Measurements from ENCODE around the gene SENP2.
"Not testable (repeated sequence)": the region's sequence is repeated elsewhere in the genome, so short reads cannot be mapped to it uniquely, and the experiment has no call there.

The SENP2 gene

GRCh38 chr3:185630182-185630622 lies 44.1 kb downstream of the SENP2 start:
- peak overlapping the region; percentile 59 for H3K27ac Mint-ChIP-seq
- DNase-seq (ENCODE audit: low spot score in 2 of 2) (no peak), ATAC-seq (no peak)
- no peak overlapping the region for H3K4me3 Mint-ChIP-seq
- no peaks in the 10 kb centered on the region for H3K9me3 Mint-ChIP-seq
- peaks cover 58% of the 10 kb centered on the region for H3K36me3 Mint-ChIP-seq
- H3K4me1 Mint-ChIP-seq: no peaks in the 10 kb centered on the region

- DNase-seq (ENCODE audit: low spot score in 2 of 2): no peak
- Mint-ChIP-seq H3K4me1 (no peaks in the 10 kb centered on the region), H3K36me3 (peaks cover 49% of the 10 kb centered on the region), H3K27ac (no peak overlapping the region), H3K9me3 (no peaks in the 10 kb centered on the region), H3K4me3 (no peak overlapping the region)
- no peak for ATAC-seq
Measured at GRCh38 chr3:185631108-185631507, 45.0 kb downstream of the SENP2 start.

GRCh38 chr3:185631508-185632206 lies 45.6 kb downstream of the SENP2 start:
- DNase-seq (ENCODE audit: low spot score in 2 of 2): no peak
- H3K4me3 Mint-ChIP-seq: no peak overlapping the region
- peaks cover 44% of the 10 kb centered on the region for H3K36me3 Mint-ChIP-seq
- no peaks in the 10 kb centered on the region for H3K4me1 Mint-ChIP-seq
- H3K9me3 Mint-ChIP-seq: no peaks in the 10 kb centered on the region
- ATAC-seq: no peak
- H3K27ac Mint-ChIP-seq: no peak overlapping the region

- no peak for DNase-seq (ENCODE audit: low spot score in 2 of 2)
- no peak overlapping the region for H3K27ac Mint-ChIP-seq
- no peak for ATAC-seq
- H3K4me3 Mint-ChIP-seq: no peak overlapping the region
- peaks cover 30% of the 10 kb centered on the region for H3K36me3 Mint-ChIP-seq
- H3K4me1 Mint-ChIP-seq: no peaks in the 10 kb centered on the region
- no peaks in the 10 kb centered on the region for H3K9me3 Mint-ChIP-seq
Measured at GRCh38 chr3:185632996-185633395, 46.9 kb downstream of the SENP2 start.

GRCh38 chr3:185637388-185637787 lies 51.3 kb downstream of the SENP2 start:
- Mint-ChIP-seq H3K4me1 (no peaks in the 10 kb centered on the region), H3K27ac (no peak overlapping the region), H3K36me3 (peaks cover 3% of the 10 kb centered on the region), H3K4me3 (no peak overlapping the region), H3K9me3 (no peaks in the 10 kb centered on the region)
- DNase-seq (ENCODE audit: low spot score in 2 of 2): no peak
- no peak for ATAC-seq

- not testable (repeated sequence) for H3K4me1 Mint-ChIP-seq; H3K4me3 Mint-ChIP-seq; ATAC-seq; H3K36me3 Mint-ChIP-seq; DNase-seq (ENCODE audit: low spot score in 2 of 2); H3K27ac Mint-ChIP-seq; H3K9me3 Mint-ChIP-seq
Measured at GRCh38 chr3:185638651-185639050, 52.6 kb downstream of the SENP2 start.

DNA sequence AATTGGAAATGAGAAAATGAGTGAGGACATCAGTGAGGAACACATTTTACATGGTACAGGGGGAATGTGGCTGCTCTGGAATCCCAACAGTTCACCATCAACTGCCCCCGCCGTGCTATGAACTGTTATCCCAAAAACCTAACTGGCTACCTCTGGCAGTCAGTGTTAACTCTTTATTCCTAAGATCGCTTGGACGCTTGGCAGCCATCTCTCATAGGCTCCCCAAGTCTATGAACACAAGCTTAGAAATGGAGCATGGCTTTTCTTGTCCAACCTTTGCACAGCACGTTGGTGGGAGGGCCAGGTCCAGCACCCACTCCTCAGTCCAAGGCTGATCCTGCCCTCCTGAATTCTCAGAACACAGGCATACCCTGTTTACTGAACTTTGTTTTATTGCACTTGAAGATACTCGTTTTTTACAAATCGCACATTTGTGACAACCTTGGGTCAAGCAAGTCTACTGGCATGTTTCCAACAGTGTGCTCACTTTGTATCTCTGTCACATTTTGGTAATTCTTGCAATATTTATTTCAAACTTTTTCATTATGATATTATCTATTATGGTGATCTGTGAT lies 53.6 kb downstream of the SENP2 start:
- H3K4me3 Mint-ChIP-seq: no peak overlapping the region
- no peak for DNase-seq (ENCODE audit: low spot score in 2 of 2)
- no peak overlapping the region for H3K27ac Mint-ChIP-seq
- no peaks in the 10 kb centered on the region for H3K36me3 Mint-ChIP-seq
- no peaks in the 10 kb centered on the region for H3K4me1 Mint-ChIP-seq
- no peaks in the 10 kb centered on the region for H3K9me3 Mint-ChIP-seq
- ATAC-seq: no peak

DNA sequence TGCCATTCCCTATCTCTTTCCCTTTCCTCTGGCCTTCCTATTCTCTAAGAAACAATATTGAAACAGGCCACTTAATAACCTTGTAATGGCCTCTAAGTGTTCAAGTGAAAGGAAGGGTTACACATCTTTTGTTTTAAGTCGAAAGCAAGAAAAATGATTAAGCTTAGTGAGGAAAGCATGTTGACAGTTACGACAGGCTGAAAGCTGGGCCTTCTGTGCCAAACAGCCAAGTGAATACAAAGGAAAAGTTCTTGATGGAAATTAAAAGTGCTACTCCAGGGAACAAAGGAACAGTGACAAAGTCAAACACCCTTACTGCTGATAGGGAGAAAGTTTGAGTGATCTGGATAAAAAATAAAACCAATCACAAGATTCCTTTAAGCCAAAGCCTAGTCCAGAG lies 54.2 kb downstream of the SENP2 start:
- Mint-ChIP-seq H3K4me3 (no peak overlapping the region), H3K27ac (no peak overlapping the region), H3K36me3 (no peaks in the 10 kb centered on the region), H3K4me1 (no peaks in the 10 kb centered on the region), H3K9me3 (no peaks in the 10 kb centered on the region)
- DNase-seq (ENCODE audit: low spot score in 2 of 2): no peak
- ATAC-seq: no peak

- H3K4me1 Mint-ChIP-seq, H3K9me3 Mint-ChIP-seq, H3K36me3 Mint-ChIP-seq: not testable (repeated sequence)
Measured at GRCh38 chr3:185645191-185645590, 59.1 kb downstream of the SENP2 start.

GRCh38 chr3:185645596-185646381 lies 59.7 kb downstream of the SENP2 start:
- Mint-ChIP-seq H3K9me3 (no peaks in the 10 kb centered on the region), H3K36me3 (no peaks in the 10 kb centered on the region), H3K27ac (no peak overlapping the region), H3K4me1 (no peaks in the 10 kb centered on the region), H3K4me3 (no peak overlapping the region)
- no peak for DNase-seq (ENCODE audit: low spot score in 2 of 2)
- ATAC-seq: peak; percentile 35

More at GRCh38 chr3:185645191-185645590, 59.1 kb downstream of the SENP2 start:
- H3K27ac Mint-ChIP-seq; DNase-seq (ENCODE audit: low spot score in 2 of 2); ATAC-seq; H3K4me3 Mint-ChIP-seq: not testable (repeated sequence)

DNA sequence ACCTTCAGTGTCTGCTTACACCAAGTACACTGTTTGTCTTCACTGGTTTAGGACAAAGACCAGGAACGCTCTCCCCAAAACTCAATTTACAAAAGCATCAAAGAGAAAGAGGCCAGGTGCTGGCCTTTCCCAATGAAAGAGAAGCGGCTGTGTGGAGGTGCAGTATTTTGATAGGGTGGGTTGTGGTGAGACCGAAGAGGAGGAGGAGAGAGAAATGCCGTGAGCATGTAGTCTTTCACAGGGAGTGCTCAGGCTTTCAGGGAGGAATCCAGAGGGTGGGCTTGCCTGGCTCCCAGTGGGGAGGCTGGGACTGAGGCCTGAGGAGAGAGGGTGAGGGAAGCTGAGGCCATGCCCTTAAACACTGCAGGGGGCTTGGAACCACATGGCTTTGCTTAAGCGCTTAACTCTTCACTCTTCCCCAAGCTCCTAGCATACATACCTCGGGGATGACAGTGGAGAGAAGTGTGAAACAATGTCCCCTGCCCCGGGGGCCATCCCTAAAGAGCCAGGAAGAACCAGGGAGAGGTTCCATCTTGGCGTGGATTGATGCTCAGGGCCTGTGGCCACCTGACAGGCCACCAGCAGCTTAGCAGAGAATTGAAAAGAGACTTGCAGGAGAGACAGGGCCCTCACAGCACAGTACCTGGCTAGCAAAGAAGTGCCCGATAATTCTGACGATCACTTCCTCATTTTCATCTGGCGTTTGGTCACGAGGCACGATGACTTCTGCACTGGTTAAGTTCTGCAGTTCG lies 60.5 kb downstream of the SENP2 start:
- no peaks in the 10 kb centered on the region for H3K9me3 Mint-ChIP-seq
- H3K4me1 Mint-ChIP-seq: no peaks in the 10 kb centered on the region
- H3K36me3 Mint-ChIP-seq: no peaks in the 10 kb centered on the region
- no peak overlapping the region for H3K27ac Mint-ChIP-seq
- H3K4me3 Mint-ChIP-seq: no peak overlapping the region
- DNase-seq (ENCODE audit: low spot score in 2 of 2) (no peak), ATAC-seq (no peak)

- Mint-ChIP-seq H3K4me3 (no peak overlapping the region), H3K36me3 (no peaks in the 10 kb centered on the region), H3K9me3 (no peaks in the 10 kb centered on the region), H3K27ac (no peak overlapping the region), H3K4me1 (no peaks in the 10 kb centered on the region)
- ATAC-seq (no peak), DNase-seq (ENCODE audit: low spot score in 2 of 2) (no peak)
Measured at GRCh38 chr3:185647134-185647879, 61.2 kb downstream of the SENP2 start.

DNA sequence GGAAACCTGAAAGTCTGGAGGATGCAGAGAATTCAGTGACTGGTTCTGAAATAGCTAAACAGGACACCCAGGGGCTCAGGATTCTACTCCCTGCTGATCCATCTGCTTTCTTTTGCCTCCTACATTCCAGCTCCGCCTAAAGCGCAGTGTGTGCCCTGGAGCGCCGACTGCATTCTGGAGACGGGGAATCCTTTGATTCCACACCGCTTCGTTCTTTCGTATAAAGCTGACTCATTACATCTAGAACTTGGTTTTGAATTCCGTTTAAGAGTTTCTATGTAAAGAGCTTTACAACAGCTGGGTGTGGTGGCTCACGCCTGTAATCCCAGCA lies 61.8 kb downstream of the SENP2 start:
- H3K27ac Mint-ChIP-seq: no peak overlapping the region
- H3K36me3 Mint-ChIP-seq: no peaks in the 10 kb centered on the region
- H3K4me3 Mint-ChIP-seq: no peak overlapping the region
- DNase-seq (ENCODE audit: low spot score in 2 of 2) (no peak), ATAC-seq (no peak)
- no peaks in the 10 kb centered on the region for H3K9me3 Mint-ChIP-seq
- no peaks in the 10 kb centered on the region for H3K4me1 Mint-ChIP-seq

DNA sequence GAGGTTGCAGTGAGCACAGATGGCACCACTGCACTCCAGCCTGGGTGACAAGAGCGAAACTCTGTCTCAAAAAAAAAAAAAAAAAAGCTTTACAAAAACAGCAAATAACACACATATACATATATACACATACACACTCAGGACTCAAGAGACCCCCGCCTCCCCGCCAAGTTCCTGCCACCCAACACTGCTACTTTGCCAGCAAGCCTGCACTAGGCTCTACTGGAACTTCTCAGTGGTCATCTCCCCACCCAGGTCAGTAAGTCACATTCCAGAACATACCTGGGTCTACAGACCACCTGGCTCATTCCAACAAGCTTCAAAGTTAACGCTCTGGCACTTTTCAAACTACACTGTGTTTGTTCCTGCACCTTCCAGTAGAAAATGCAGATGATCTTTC lies 62.3 kb downstream of the SENP2 start:
- Mint-ChIP-seq H3K36me3 (no peaks in the 10 kb centered on the region), H3K4me3 (no peak overlapping the region), H3K9me3 (no peaks in the 10 kb centered on the region), H3K27ac (no peak overlapping the region), H3K4me1 (no peaks in the 10 kb centered on the region)
- ATAC-seq: no peak
- DNase-seq (ENCODE audit: low spot score in 2 of 2): no peak

- no peaks in the 10 kb centered on the region for H3K4me1 Mint-ChIP-seq
- H3K27ac Mint-ChIP-seq: no peak overlapping the region
Measured at GRCh38 chr3:185649414-185649813, 63.3 kb downstream of the SENP2 start.

More at GRCh38 chr3:185649414-185649813, 63.3 kb downstream of the SENP2 start:
- DNase-seq (ENCODE audit: low spot score in 2 of 2) (no peak), ATAC-seq (no peak)
- H3K36me3 Mint-ChIP-seq: no peaks in the 10 kb centered on the region
- no peaks in the 10 kb centered on the region for H3K9me3 Mint-ChIP-seq
- no peak overlapping the region for H3K4me3 Mint-ChIP-seq

All from stimulated activated effector memory CD8-positive, alpha-beta T cell treated with anti-CD3 and anti-CD28 coated beads, Interleukin-12 subunit alpha, Interleukin-12 subunit beta, amount 100 ng/mL, for 72 hours (primary cell).